GM23248 (cell line): ENCODE results near the gene IFT20.

Experiments used
- EZH2 ChIP-seq: fragments of 200-600 bp; sonication (generic); IDR thresholded peaks from 2 replicates; pipeline ENCODE4 v1.6.1; 2018; ENCODE audit warnings: antibody characterized with exemption, mild to moderate bottlenecking; ENCODE audit not compliant: insufficient read depth, poor library complexity, severe bottlenecking
- EZH2phosphoT487 ChIP-seq: fragments of 200-600 bp; sonication (generic); IDR thresholded peaks from 2 replicates; pipeline ENCODE4 v1.6.1; 2018; ENCODE audit warnings: antibody characterized with exemption, moderate library complexity, mild to moderate bottlenecking, low read depth; ENCODE audit not compliant: insufficient read depth

GRCh38 chr17:28335201-28335958, at the start of gene IFT20, which contains the start of gene TNFAIP1:
- TF ChIP-seq EZH2phosphoT487 (no peak), EZH2 (no peak)
